Measurements from ENCODE around the gene FOXP1. TPM values are rescaled to one million over a fixed set of nuclear protein-coding genes. Genes with fewer than 3 reads are reported as not detected.

The FOXP1 gene
- total RNA-seq, 2 experiments from 2014 or later: 493 to 508 TPM

DNA sequence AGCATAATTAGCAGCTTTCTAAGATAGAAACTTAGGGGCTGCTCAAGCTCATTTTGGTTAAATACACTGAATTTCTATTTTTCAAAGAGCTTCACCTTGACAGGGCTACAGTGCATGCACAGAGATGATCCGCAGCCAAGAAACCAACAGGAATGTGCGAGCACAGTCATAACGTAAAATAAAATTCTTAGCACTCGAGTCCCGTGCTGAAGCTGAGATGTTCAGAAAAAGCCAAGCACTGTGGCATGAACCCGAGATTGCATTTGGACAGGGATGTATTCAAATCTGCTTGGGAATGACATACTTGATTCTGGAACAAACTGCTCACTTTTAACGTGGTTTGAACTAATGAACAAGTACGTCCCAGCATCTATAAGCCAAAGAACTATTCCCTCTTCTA, 340.3 kb downstream of the FOXP1 start:
- Mint-ChIP-seq H3K4me1 (ENCODE audit: low read depth) (peaks cover 80% of the 10 kb centered on the region), H3K27ac (peak overlapping the region; percentile 75), H3K27me3 (no peaks in the 10 kb centered on the region), H3K36me3 (ENCODE audit: low read depth) (peaks cover 62% of the 10 kb centered on the region), H3K9me3 (no peaks in the 10 kb centered on the region), H3K4me3 (no peak overlapping the region)
- H3K9me3 ChIP-seq (ENCODE audit: control insufficient read depth in 1 of 2, insufficient read depth in 1 of 2, low read length in 2 of 2): no peaks in the 10 kb centered on the region
- ChIA-PET CTCF (interaction anchor here (0.7 to 2.1 kb wide), 2 partner anchors 8 to 14 kb away, joined by 3 to 6 read pairs; no protein-coding TSS in a partner anchor), POLR2A (interaction anchor here (1.2 kb wide), 1 partner anchor 12 kb away, joined by 5 read pairs; no protein-coding TSS in a partner anchor)
- H3K27me3 ChIP-seq (ENCODE audit: control insufficient read depth in 1 of 2, insufficient read depth in 2 of 2, low read length in 2 of 2): no peaks in the 10 kb centered on the region
- H3K36me3 ChIP-seq (ENCODE audit: insufficient read depth, low read length): peaks cover 23% of the 10 kb centered on the region
- H3K27ac ChIP-seq (ENCODE audit: low read depth in 1 of 2, low read length in 2 of 2): no peak overlapping the region
- H3K4me3 ChIP-seq (ENCODE audit: low read length): no peak overlapping the region
- DNase-seq (no peak), ATAC-seq (ENCODE audit: poor library complexity) (no peak)
- H3K4me1 ChIP-seq (ENCODE audit: insufficient read depth, low read length): peaks cover 10% of the 10 kb centered on the region
- TF ChIP-seq, protein P1, sequence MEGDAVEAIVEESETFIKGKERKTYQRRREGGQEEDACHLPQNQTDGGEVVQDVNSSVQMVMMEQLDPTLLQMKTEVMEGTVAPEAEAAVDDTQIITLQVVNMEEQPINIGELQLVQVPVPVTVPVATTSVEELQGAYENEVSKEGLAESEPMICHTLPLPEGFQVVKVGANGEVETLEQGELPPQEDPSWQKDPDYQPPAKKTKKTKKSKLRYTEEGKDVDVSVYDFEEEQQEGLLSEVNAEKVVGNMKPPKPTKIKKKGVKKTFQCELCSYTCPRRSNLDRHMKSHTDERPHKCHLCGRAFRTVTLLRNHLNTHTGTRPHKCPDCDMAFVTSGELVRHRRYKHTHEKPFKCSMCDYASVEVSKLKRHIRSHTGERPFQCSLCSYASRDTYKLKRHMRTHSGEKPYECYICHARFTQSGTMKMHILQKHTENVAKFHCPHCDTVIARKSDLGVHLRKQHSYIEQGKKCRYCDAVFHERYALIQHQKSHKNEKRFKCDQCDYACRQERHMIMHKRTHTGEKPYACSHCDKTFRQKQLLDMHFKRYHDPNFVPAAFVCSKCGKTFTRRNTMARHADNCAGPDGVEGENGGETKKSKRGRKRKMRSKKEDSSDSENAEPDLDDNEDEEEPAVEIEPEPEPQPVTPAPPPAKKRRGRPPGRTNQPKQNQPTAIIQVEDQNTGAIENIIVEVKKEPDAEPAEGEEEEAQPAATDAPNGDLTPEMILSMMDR (IDR thresholded peaks at IDR 0.05): no peak
- intact Hi-C loops (cut with DNase I, micrococcal nuclease): no loop called here

DNA sequence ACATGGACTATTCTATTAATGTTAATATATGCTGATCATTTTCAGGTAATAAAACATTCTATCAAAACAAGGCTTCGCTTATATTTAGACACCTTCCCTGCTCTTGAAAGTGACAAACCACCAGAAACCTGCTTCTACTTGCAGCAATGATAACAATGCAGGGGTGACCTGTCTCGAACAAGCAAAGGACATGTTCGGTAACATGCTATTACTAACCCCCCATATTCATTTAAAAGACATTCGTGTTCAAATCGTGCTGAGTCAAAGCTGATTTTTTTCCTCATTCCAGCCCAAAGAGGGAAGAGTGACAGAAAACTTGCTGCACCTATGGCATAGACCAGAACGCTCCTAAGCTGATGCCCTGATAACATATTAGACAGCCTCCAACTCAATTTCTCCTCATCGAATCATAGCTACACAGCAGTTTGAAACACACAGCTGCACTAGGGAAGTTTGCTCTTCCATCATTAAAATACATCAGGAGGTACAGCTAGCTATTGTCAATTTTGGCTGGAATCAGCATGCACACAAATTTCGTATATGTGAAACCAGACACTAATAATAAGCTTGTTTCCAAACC, 341.5 kb downstream of the FOXP1 start:
- Histone ChIP-seq H3K4me3 (ENCODE audit: low read length) (no peak overlapping the region), H3K27me3 (ENCODE audit: control insufficient read depth in 1 of 2, insufficient read depth in 2 of 2, low read length in 2 of 2) (no peaks in the 10 kb centered on the region), H3K27ac (ENCODE audit: low read depth in 1 of 2, low read length in 2 of 2) (no peak overlapping the region), H3K36me3 (ENCODE audit: insufficient read depth, low read length) (peaks cover 21% of the 10 kb centered on the region), H3K4me1 (ENCODE audit: insufficient read depth, low read length) (peaks cover 3% of the 10 kb centered on the region), H3K9me3 (ENCODE audit: control insufficient read depth in 1 of 2, insufficient read depth in 1 of 2, low read length in 2 of 2) (no peaks in the 10 kb centered on the region)
- DNase-seq (no peak), ATAC-seq (ENCODE audit: poor library complexity) (no peak)
- intact Hi-C loops (cut with DNase I, micrococcal nuclease): no loop called here
- ChIA-PET POLR2A (interaction anchor here (1.1 to 1.5 kb wide), 3 partner anchors 9 to 28 kb away, joined by 3 to 5 read pairs (median 4); no protein-coding TSS in a partner anchor), CTCF (interaction anchor here (0.6 to 2.1 kb wide), 2 partner anchors 9 to 13 kb away, joined by 3 to 6 read pairs; no protein-coding TSS in a partner anchor)
- TF ChIP-seq, protein P1 (IDR thresholded peaks at IDR 0.05): no peak
- Mint-ChIP-seq H3K36me3 (ENCODE audit: low read depth) (peaks cover 60% of the 10 kb centered on the region), H3K27me3 (no peaks in the 10 kb centered on the region), H3K4me1 (ENCODE audit: low read depth) (peaks cover 78% of the 10 kb centered on the region), H3K4me3 (no peak overlapping the region), H3K9me3 (no peaks in the 10 kb centered on the region), H3K27ac (peak overlapping the region; percentile 75)

DNA sequence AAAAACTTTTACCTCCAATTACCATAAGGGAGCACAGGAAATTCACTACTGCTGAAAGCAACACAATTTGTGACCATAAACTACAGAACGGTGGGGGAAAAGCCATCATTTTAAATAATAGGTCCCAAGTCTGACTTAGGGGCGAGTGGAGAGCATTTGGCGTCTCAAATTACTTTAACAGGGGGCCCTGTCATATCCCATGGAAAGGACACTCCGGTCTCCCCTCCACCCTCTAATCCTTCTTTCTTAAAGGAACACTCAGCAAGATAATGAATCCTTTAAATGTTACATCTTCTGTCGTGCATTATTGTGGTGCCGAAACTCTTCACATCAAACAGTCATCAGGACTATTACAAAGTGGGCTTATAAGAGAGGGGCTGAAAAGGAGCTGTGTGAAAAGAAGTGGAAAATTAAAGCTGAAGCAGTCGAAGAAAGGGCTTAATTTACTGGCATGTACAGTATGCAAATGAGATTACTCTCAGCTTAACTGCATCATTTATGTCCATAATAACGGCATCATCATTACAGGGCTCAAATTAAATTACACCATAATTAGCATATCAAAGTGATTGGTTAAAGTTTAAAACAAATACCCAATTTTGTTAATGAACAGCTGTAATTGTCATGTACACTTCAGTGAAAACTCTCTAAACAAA, 342.2 kb downstream of the FOXP1 start:
- Histone ChIP-seq H3K27ac (ENCODE audit: low read depth in 1 of 2, low read length in 2 of 2) (no peak overlapping the region), H3K4me3 (ENCODE audit: low read length) (no peak overlapping the region), H3K27me3 (ENCODE audit: control insufficient read depth in 1 of 2, insufficient read depth in 2 of 2, low read length in 2 of 2) (no peaks in the 10 kb centered on the region), H3K36me3 (ENCODE audit: insufficient read depth, low read length) (peaks cover 21% of the 10 kb centered on the region), H3K4me1 (ENCODE audit: insufficient read depth, low read length) (peaks cover 3% of the 10 kb centered on the region), H3K9me3 (ENCODE audit: control insufficient read depth in 1 of 2, insufficient read depth in 1 of 2, low read length in 2 of 2) (peaks cover 0 to 5% of the 10 kb centered on the region in 2 experiments)
- H3K36me3 Mint-ChIP-seq (ENCODE audit: low read depth): peaks cover 58% of the 10 kb centered on the region
- TF ChIP-seq, protein P1 (IDR thresholded peaks at IDR 0.05): no peak
- ChIA-PET CTCF (interaction anchor here (0.6 to 2.1 kb wide), 2 partner anchors 9 to 12 kb away, joined by 3 to 6 read pairs; no protein-coding TSS in a partner anchor), POLR2A (interaction anchor here (1.1 to 1.5 kb wide), 3 partner anchors 10 to 28 kb away, joined by 3 to 5 read pairs (median 4); no protein-coding TSS in a partner anchor)
- no peak for DNase-seq
- H3K4me1 Mint-ChIP-seq (ENCODE audit: low read depth): peaks cover 72% of the 10 kb centered on the region
- H3K9me3 Mint-ChIP-seq: no peaks in the 10 kb centered on the region
- no peak overlapping the region for H3K4me3 Mint-ChIP-seq
- H3K27ac Mint-ChIP-seq: peak overlapping the region; percentile 75
- no peak for ATAC-seq (ENCODE audit: poor library complexity)
- no peaks in the 10 kb centered on the region for H3K27me3 Mint-ChIP-seq
- intact Hi-C loops (cut with DNase I, micrococcal nuclease): no loop called here
